ENCODE measurements around the gene PGBD5. TPM values are rescaled to one million over a fixed set of nuclear protein-coding genes. Genes with fewer than 3 reads are reported as not detected.

Gene PGBD5
- total and polyA plus RNA-seq, 2 of the 13 experiments (the other 11 are each of a cell fraction or from before 2014, with no cell fraction given), result 0.04 to 0.13 TPM

DNA sequence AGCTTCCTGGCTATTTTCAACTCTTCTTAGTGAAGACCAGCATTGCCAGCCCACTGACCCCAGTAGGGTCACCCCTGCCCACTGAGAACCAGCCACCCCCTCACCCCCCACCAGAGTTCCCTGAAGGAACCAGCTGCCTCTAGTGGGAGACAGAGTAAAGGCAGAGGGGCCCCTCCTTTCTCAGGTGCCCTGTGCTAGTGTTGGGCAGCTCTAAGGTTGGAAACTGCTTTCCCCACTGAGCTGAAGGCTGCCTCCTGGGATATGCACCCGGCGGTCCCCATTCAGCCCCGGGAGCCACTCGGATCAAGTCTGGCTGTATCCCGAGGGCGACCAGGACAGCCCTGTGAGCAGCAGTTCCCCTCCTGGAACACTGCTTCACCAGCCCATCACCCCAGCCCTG lies 111.0 kb downstream of the PGBD5 start:
- H3K27me3 ChIP-seq (ENCODE audit: control insufficient read depth in 1 of 2, insufficient read depth in 2 of 2, low read length in 2 of 2), result peaks cover 0 to 5% of the 10 kb centered on the region in 2 experiments; a peak in 2 of 5 replicates
- H3K4me3 ChIP-seq (replicated peaks in 1 of 3; ENCODE audit: insufficient read depth in 1 of 3, low read depth in 2 of 3, low read length in 3 of 3), result no peak overlapping the region
- H3K79me2 ChIP-seq (ENCODE audit: insufficient read depth, low read length), result no peaks in the 10 kb centered on the region
- ATAC-seq, result no peak
- H3K27ac ChIP-seq (ENCODE audit: extremely low read length, insufficient read depth, low read length), result no peak overlapping the region
- H3K36me3 ChIP-seq (replicated peaks in 1 of 2; ENCODE audit: control insufficient read depth in 1 of 2, insufficient read depth in 2 of 2, low read length in 2 of 2), result no peaks in the 10 kb centered on the region
- intact Hi-C loops (cut with micrococcal nuclease; ENCODE audit: unreplicated experiment), result no loop called here
- BruUV-seq (replicated peaks), result no TSS peak
- 0 out of 2 replicates have a peak, but pooled peaks cover 4% of the 10 kb centered on the region for H3K4me1 ChIP-seq (ENCODE audit: insufficient read depth, low read length)
- H4K20me1 ChIP-seq (ENCODE audit: insufficient read depth, low read length), result no peaks in the 10 kb centered on the region
- DNase-seq (ENCODE audit: low spot score), result no peak
- no peak overlapping the region for H2AFZ ChIP-seq (ENCODE audit: low read length)
- 0% methylated on average over 6 of the region's 6 CpGs for WGBS (ENCODE audit: low lambda C conversion rate)
- no peak overlapping the region for H3K4me2 ChIP-seq (ENCODE audit: low read depth, low read length)
- H3K9me3 ChIP-seq (ENCODE audit: low read length), result no peaks in the 10 kb centered on the region
- TF ChIP-seq CENPX (CRISPR knock-in tag; IDR thresholded peaks at IDR 0.05) (no peak), SP5 (CRISPR knock-in tag; IDR thresholded peaks at IDR 0.05; ENCODE audit: borderline replicate concordance, low read depth) (no peak), GZF1 (CRISPR knock-in tag; IDR thresholded peaks at IDR 0.05) (no peak), ZNF12 (CRISPR knock-in tag; IDR thresholded peaks at IDR 0.05) (no peak), TFDP2 (CRISPR knock-in tag; IDR thresholded peaks at IDR 0.05) (no peak), ZNF20 (CRISPR knock-in tag; IDR thresholded peaks at IDR 0.05) (no peak), EED (CRISPR knock-in tag; IDR thresholded peaks at IDR 0.05) (no peak), ZNF207 (IDR thresholded peaks at IDR 0.05; ENCODE audit: borderline replicate concordance) (no peak), ZNF672 (CRISPR knock-in tag; IDR thresholded peaks at IDR 0.05) (no peak), YEATS2 (CRISPR knock-in tag; IDR thresholded peaks at IDR 0.05; ENCODE audit: borderline replicate concordance) (no peak), ZNF337 (CRISPR knock-in tag; IDR thresholded peaks at IDR 0.05; ENCODE audit: borderline replicate concordance, low read depth) (no peak), SOX13 (IDR thresholded peaks at IDR 0.05) (no peak), SOX13 (CRISPR knock-in tag; conservative IDR thresholded peaks at IDR 0.05 in 1 of 2, IDR thresholded peaks at IDR 0.05 in 1 of 2) (no peak)
- TF ChIP-seq, protein P1, sequence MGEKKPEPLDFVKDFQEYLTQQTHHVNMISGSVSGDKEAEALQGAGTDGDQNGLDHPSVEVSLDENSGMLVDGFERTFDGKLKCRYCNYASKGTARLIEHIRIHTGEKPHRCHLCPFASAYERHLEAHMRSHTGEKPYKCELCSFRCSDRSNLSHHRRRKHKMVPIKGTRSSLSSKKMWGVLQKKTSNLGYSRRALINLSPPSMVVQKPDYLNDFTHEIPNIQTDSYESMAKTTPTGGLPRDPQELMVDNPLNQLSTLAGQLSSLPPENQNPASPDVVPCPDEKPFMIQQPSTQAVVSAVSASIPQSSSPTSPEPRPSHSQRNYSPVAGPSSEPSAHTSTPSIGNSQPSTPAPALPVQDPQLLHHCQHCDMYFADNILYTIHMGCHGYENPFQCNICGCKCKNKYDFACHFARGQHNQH (CRISPR knock-in tag; IDR thresholded peaks at IDR 0.05), result no peak
- H3K9ac ChIP-seq (ENCODE audit: insufficient read depth, low read depth, low read length), result no peak overlapping the region
- POLR2A ChIA-PET, result no interaction called here
- in situ Hi-C loops (cut with HindIII; ENCODE audit: extremely low pct_ligation_motif_present, low pct_unique_long_range_greater_than_20kb), result loop anchor here (10.0 kb wide), 1 partner anchor 340 kb away; no protein-coding TSS in a partner anchor
- CTCF ChIA-PET (ENCODE audit: low intra/inter-chr PET ratio, low total read pairs), result no interaction called here
- no peak for FAIRE-seq
